Measurements from ENCODE around the gene OR10AG1.

The OR10AG1 gene

GRCh38 chr11:55969845-55970244 lies at the start of gene OR10AG1:
OR10AG1 (minus strand) TSS chr11:55969945; CDS start chr11:55969907, 38 bp downstream.
- DNase-seq = no peak

DNA sequence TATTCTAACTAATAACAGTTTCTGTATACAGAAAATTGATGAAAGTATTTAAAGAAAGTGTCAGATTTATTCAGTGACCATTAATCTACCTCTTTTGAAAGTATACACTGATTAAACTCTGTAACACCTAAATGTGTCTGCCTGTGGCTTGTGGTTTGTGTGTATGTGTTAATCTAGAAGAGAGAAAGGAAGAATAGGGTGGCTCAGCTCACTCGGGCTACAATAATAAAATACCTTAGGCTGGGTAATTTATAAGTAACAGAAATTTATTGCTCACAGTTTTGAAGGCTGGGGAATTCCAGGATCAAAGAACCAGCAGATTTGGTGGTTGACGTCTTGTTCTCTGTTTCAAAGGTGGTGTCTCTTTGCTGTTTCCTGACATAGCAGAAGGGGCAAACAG lies 44.1 kb upstream of the OR10AG1 start:
- DNase-seq = no peak

GRCh38 chr11:56010716-56011115 lies 41.0 kb upstream of the OR10AG1 start:
- no peak for DNase-seq

- no peak for DNase-seq
Observed at GRCh38 chr11:55994525-55994924, 24.8 kb upstream of the OR10AG1 start, which contains the start of gene OR5F1. OR5F1 (minus strand) TSS chr11:55994625; CDS start chr11:55994625, 0 bp downstream.

DNA sequence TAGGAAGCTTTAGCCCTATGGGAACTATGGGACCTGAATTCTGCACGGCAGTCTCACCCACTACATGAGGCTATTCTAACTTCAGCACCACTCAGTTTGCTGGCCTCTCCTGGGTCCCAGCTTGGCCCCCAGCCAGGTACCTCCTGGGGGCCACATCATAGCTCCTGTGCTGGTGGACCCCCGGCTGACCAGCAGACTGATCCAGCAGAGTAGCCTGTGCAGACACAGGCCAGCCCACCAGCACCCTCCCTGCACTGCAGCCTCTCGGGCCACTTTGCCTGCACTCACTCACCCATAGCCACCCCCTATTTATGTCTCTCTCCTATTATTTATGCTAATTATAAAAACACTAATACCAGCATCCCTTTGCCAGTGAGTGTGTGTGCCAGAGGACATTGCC lies 1.2 kb upstream of the OR10AG1 start:
- no peak for DNase-seq

GRCh38 chr11:55967914-55968313 lies 1.8 kb downstream of the OR10AG1 start:
- DNase-seq = no peak

DNA sequence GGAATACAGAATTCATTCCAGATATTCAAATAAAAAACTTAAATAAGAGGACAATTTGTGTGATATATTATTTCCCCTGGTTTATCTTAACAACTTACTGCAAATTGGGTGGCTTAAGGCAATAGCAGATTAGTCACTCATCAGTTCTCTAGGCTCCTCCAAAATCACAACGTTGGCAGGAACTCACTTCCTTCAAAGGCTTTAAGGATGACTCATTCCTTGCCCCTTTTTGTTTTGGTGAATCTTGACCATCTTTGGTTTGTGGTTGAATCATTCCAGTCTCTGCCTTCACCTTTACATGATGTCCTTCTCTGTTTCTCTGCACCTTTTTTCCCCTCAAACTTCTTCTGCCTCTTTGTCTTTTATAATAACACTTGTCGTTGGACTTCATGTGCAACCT lies 3.4 kb downstream of the OR10AG1 start:
- no peak for DNase-seq

GRCh38 chr11:55956521-55956920 lies 13.2 kb downstream of the OR10AG1 start:
- DNase-seq = no peak

DNA sequence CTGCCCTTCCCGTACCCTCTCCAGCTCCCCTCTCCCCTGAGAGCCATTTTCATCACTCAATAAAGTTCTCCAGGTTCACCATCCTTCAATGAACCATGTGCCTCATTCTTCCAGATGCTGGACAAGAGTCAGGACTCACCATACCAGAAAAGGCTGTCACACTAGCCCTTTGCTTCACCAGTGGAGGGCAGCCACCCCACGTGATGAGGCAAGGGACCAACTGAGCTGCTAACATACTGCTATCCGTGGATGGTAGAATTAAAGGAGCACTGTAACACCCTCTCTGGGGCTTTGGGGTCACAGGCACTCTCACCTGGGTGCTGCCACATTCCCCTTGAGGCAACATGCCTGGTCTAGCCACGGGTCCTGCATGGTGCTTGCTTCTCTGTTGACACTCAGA lies 20.4 kb downstream of the OR10AG1 start:
- no peak for DNase-seq

DNA sequence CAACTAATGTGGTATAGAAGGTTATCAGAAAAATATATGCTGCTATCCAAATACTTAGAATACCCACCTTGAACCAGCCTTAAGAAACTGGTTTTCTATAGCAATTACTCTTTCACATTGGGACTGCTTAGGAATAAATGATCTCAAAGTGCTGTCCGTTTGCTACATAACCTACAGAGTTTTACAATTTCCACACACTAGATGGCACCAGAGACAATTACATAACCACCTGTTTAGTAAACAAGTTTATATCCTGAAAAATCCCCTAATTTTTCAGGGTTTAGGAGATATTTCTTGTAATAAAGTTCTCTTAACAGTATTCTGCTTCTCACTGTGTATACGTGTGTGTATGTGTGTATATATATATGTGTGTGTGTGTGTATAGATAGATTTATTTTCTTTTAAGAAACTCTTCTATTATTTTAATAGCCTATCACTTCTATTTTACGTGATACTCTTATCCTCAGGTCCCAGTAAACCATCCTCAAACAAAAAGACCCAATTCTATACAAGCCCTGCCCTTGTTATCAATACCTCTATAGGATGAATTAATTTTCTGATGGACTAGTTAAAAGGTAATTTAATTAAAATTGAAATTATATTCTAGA lies 26.9 kb downstream of the OR10AG1 start:
- DNase-seq = peak in 1 of 2 experiments; percentile 46

DNA sequence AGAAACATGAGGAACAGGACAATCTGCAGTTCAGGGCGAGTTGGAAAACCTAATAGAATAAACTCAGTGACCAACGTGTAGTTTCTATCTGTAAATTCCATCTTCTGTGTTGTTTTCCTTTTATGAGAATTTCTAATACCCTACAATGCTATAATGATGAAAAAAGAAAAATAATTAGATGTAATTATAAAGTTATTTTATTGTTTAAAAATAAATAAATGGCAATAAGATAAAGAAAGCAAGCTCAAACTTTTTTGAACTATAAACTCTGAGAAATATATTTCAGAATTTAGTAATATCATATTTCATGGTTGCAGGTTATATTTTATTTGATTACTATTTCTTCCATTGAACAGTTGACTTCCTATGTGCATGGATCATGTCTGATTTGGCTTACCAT lies 33.4 kb downstream of the OR10AG1 start, which contains the start of gene OR5I1:
Gene OR5I1, minus strand, starts transcription at position 101 of the 400 bp plus-strand sequence. Its CDS starts 0 bp downstream, at position 101.
- DNase-seq = no peak

- no peak for DNase-seq
Observed at GRCh38 chr11:55920537-55920936, 49.2 kb downstream of the OR10AG1 start.

Data from SW 1271 (cell line).